ENCODE measurements around the gene ASXL3.

ASXL3 gene

GRCh38 chr18:33660696-33661310 is 82.8 kb downstream of the ASXL3 start:
- Histone ChIP-seq H3K27me3 (no peaks in the 10 kb centered on the region), H3K27ac (no peak overlapping the region), H3K36me3 (no peaks in the 10 kb centered on the region), H3K4me3 (ENCODE audit: low read depth in 1 of 2, low read length in 1 of 2) (no peak overlapping the region), H3K4me1 (ENCODE audit: control insufficient read depth in 1 of 2, insufficient read depth in 1 of 2, low read depth in 1 of 2, low read length in 1 of 2) (no peaks in the 10 kb centered on the region), H3K9me3 (no peaks in the 10 kb centered on the region)
- no peak for TF ChIP-seq CTCF (IDR thresholded peaks at IDR 0.05)

GRCh38 chr18:33664241-33664874 is 86.3 kb downstream of the ASXL3 start:
- H3K27ac ChIP-seq: no peak overlapping the region
- H3K36me3 ChIP-seq: no peaks in the 10 kb centered on the region
- no peak for TF ChIP-seq CTCF (IDR thresholded peaks at IDR 0.05)
- no peaks in the 10 kb centered on the region for H3K4me1 ChIP-seq (ENCODE audit: control insufficient read depth in 1 of 2, insufficient read depth in 1 of 2, low read depth in 1 of 2, low read length in 1 of 2)
- H3K9me3 ChIP-seq: no peaks in the 10 kb centered on the region
- H3K4me3 ChIP-seq (ENCODE audit: low read depth in 1 of 2, low read length in 1 of 2): no peak overlapping the region
- H3K27me3 ChIP-seq: no peaks in the 10 kb centered on the region

GRCh38 chr18:33665187-33665586 is 87.2 kb downstream of the ASXL3 start:
- Histone ChIP-seq H3K27ac (no peak overlapping the region), H3K36me3 (no peaks in the 10 kb centered on the region), H3K4me1 (ENCODE audit: control insufficient read depth in 1 of 2, insufficient read depth in 1 of 2, low read depth in 1 of 2, low read length in 1 of 2) (no peaks in the 10 kb centered on the region), H3K4me3 (ENCODE audit: low read depth in 1 of 2, low read length in 1 of 2) (no peak overlapping the region), H3K27me3 (no peaks in the 10 kb centered on the region), H3K9me3 (no peaks in the 10 kb centered on the region)
- TF ChIP-seq CTCF (IDR thresholded peaks at IDR 0.05): no peak

GRCh38 chr18:33665641-33666040 is 87.6 kb downstream of the ASXL3 start:
- no peaks in the 10 kb centered on the region for H3K27me3 ChIP-seq
- H3K4me1 ChIP-seq (ENCODE audit: control insufficient read depth in 1 of 2, insufficient read depth in 1 of 2, low read depth in 1 of 2, low read length in 1 of 2): no peaks in the 10 kb centered on the region
- no peak overlapping the region for H3K4me3 ChIP-seq (ENCODE audit: low read depth in 1 of 2, low read length in 1 of 2)
- H3K9me3 ChIP-seq: no peaks in the 10 kb centered on the region
- no peak for TF ChIP-seq CTCF (IDR thresholded peaks at IDR 0.05)
- no peak overlapping the region for H3K27ac ChIP-seq
- no peaks in the 10 kb centered on the region for H3K36me3 ChIP-seq

- H3K4me3 ChIP-seq (ENCODE audit: low read depth in 1 of 2, low read length in 1 of 2): no peak overlapping the region
- H3K36me3 ChIP-seq: no peaks in the 10 kb centered on the region
- H3K27me3 ChIP-seq: no peaks in the 10 kb centered on the region
- H3K4me1 ChIP-seq (ENCODE audit: control insufficient read depth in 1 of 2, insufficient read depth in 1 of 2, low read depth in 1 of 2, low read length in 1 of 2): no peaks in the 10 kb centered on the region
- no peak overlapping the region for H3K27ac ChIP-seq
- H3K9me3 ChIP-seq: no peaks in the 10 kb centered on the region
- no peak for TF ChIP-seq CTCF (IDR thresholded peaks at IDR 0.05)
Measured at GRCh38 chr18:33666915-33667314, 88.9 kb downstream of the ASXL3 start.

Data from neutrophil (primary cell).